AG09309 (cell line): ENCODE measurements around the gene INO80C.

Experiments
- DNase-seq: peaks from one replicate; pipeline ENCODE4 v3.0.0-alpha.2; 2010; ENCODE audit warnings: low read depth
- H3K4me3 ChIP-seq: 2 replicates; pipeline ENCODE4 v1.5.1; 2011; ENCODE audit warnings: mild to moderate bottlenecking, low read depth, low read length, moderate library complexity; ENCODE audit not compliant: control insufficient read depth
- CTCF ChIP-seq: IDR thresholded peaks from 2 replicates; pipeline ENCODE4 v1.5.1; 2011; ENCODE audit warnings: mild to moderate bottlenecking, low read depth, low read length, inconsistent platforms; ENCODE audit not compliant: insufficient read depth, control insufficient read depth; ENCODE audit errors: missing control alignments

The INO80C gene

GRCh38 chr18:35513181-35513936 lies 15.6 kb upstream of the INO80C start:
- peak; percentile 76 for DNase-seq
- no peak overlapping the region for H3K4me3 ChIP-seq
- TF ChIP-seq CTCF, result no peak

- no peak for DNase-seq
- TF ChIP-seq CTCF, result no peak
- no peak overlapping the region for H3K4me3 ChIP-seq
Measured at GRCh38 chr18:35512761-35513160, 15.0 kb upstream of the INO80C start.

GRCh38 chr18:35511833-35512232 lies 14.1 kb upstream of the INO80C start:
- no peak for TF ChIP-seq CTCF
- no peak overlapping the region for H3K4me3 ChIP-seq
- DNase-seq, result no peak

GRCh38 chr18:35511428-35511827 lies 13.7 kb upstream of the INO80C start:
- TF ChIP-seq CTCF, result no peak
- no peak overlapping the region for H3K4me3 ChIP-seq
- no peak for DNase-seq

GRCh38 chr18:35510076-35510651 lies 12.4 kb upstream of the INO80C start:
- TF ChIP-seq CTCF, result no peak
- DNase-seq, result no peak
- H3K4me3 ChIP-seq, result no peak overlapping the region

GRCh38 chr18:35508746-35509338 lies 11.1 kb upstream of the INO80C start:
- no peak for TF ChIP-seq CTCF
- DNase-seq, result no peak
- H3K4me3 ChIP-seq, result no peak overlapping the region

- no peak overlapping the region for H3K4me3 ChIP-seq
- TF ChIP-seq CTCF, result no peak
- DNase-seq, result no peak
Measured at GRCh38 chr18:35508030-35508429, 10.3 kb upstream of the INO80C start.
